SW480 (cell line): ENCODE results near the gene STBD1.
"Not testable (repeated sequence)": the region's sequence is repeated elsewhere in the genome, so short reads cannot be mapped to it uniquely, and the experiment has no call there.

Experiments
- DNase-seq: peaks from one replicate; pipeline ENCODE4 v3.0.0-alpha.2; 2016; ENCODE audit warnings: low spot score

STBD1 gene

DNA sequence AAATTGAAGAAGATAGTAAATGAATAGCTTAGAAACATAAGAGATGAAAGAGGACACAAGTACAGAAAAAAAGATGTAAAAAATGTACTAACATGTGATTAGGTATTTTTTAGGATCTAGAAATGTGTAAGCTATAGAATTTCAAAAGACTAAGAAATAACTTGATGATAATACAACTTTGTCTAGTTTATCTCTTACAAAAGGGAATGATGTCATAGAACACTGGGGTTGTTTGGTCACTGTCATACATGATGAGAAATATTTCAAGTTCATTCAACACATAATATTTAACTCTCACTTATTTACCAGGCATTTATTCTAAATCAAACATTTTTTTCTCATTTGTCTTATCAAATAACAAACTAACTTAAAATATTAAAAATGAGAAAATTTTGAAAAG, 18.5 kb downstream of the STBD1 start:
- no peak for DNase-seq

GRCh38 chr4:76326515-76326914, 20.0 kb downstream of the STBD1 start:
- DNase-seq: peak; percentile 15

DNA sequence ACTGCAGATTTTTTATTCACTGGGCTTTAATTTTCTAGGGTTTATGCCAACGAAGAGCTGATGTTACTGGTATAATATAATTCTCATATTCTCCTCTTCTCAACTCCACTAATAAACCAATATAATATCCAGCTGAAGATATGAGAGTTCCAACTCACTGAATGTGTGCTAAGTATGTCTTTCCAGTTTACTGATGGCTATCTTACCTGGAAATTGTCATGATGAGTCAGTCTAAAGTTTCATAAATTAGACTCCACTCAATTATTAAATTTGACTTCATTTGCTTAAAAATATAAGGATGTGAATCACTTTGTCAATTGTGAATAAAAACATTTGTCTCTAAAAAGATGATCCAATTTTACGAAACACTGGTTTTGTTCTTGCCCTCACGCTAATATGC, 28.4 kb downstream of the STBD1 start:
- no peak for DNase-seq

GRCh38 chr4:76339364-76339763, 32.8 kb downstream of the STBD1 start:
- no peak for DNase-seq

- DNase-seq: no peak
Measured at GRCh38 chr4:76341063-76341462, 34.5 kb downstream of the STBD1 start.

DNA sequence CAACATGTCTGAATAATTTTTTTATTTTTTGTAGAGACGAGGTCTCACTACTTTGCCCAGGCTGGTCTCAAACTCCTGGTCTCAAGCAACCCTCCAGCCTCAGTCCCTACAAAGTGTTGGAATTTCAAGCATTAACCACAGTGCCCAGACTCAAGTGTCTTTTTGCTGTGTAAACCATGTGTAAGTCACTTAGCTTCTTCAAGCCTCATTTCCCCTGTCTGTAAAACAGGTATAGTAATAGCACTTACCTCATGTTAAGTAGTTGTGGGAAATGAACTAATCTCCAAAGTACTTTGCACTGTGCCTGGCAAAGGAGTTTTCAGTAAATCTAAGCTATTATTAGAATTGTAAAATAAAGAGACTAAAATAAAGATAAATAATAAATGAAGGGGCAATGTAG, 35.7 kb downstream of the STBD1 start:
- DNase-seq: no peak

- no peak for DNase-seq
Measured at GRCh38 chr4:76342803-76343202, 36.3 kb downstream of the STBD1 start.

- no peak for DNase-seq
Measured at GRCh38 chr4:76354517-76355473, 48.3 kb downstream of the STBD1 start.

- no peak for DNase-seq
Measured at GRCh38 chr4:76357981-76358380, 51.4 kb downstream of the STBD1 start.

DNA sequence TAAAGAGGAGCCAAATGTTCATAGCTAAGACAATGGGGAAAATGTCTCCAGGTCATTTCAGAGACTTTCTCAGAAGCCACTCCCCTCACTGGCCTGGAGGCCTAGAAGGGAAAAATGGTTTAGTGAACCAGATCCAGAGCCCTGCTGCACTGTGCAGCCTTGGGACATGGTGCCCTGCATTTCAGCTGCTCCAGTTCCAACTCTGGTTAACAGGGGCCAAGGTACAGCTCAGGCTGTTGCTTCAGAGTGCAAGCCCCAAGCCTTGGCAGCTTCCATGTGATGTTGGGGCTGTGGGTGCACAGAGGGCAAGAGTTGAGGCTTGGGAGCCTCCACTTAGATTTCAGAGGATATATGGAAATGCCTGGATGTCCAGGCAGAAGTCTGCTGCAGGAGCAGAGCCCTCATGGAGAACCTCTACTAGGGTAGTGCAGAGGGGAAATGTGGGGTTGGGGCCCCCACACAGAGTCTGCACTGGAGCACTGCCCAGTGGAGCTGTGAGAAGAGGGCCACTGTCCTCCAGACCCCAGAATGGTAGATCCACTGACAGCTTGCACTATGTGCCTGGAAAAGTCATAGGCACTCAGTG, 53.4 kb downstream of the STBD1 start:
- DNase-seq: not testable (repeated sequence)
